ENCODE data around the gene HABP2. TPM values are rescaled to one million over a fixed set of nuclear protein-coding genes. Genes with fewer than 3 reads are reported as not detected.

Gene HABP2
- total RNA-seq, 1 experiment from 2014 or later, result not detected

- H2AFZ ChIP-seq (ENCODE audit: low read length), result no peak overlapping the region
- no peak overlapping the region for H2BK20ac ChIP-seq (ENCODE audit: low read depth, low read length, poor library complexity, severe bottlenecking)
- H2BK120ac ChIP-seq (ENCODE audit: low read depth, low read length, poor library complexity, severe bottlenecking), result no peak overlapping the region
- no peaks in the 10 kb centered on the region for H3K79me1 ChIP-seq (ENCODE audit: insufficient read depth, low read depth, low read length, poor library complexity, severe bottlenecking)
- no peaks in the 10 kb centered on the region; the same call in 1 of the 2 replicates for H3K27me3 ChIP-seq (ENCODE audit: insufficient read depth, low read length)
- TF ChIP-seq CTCF (conservative IDR thresholded peaks at IDR 0.05), result no peak
- Mint-ChIP-seq H3K4me3 (no peak overlapping the region), H3K27me3 (ENCODE audit: low read depth) (peaks cover 100% of the 10 kb centered on the region), H3K36me3 (ENCODE audit: insufficient read depth in 1 of 3, low read depth in 3 of 3) (no peaks in the 10 kb centered on the region), H3K4me1 (no peaks in the 10 kb centered on the region; a peak in 1 of 4 replicates), H3K9me3 (no peaks in the 10 kb centered on the region), H3K27ac (no peak overlapping the region)
- H3K4me2 ChIP-seq (ENCODE audit: insufficient read depth, insufficient read length, low read length), result no peak overlapping the region
- H3K27ac ChIP-seq (ENCODE audit: insufficient read length, low read depth, low read length), result no peak overlapping the region
- H4K91ac ChIP-seq (ENCODE audit: insufficient read length, low read depth, low read length), result no peak overlapping the region
- no peak overlapping the region for H3K18ac ChIP-seq (ENCODE audit: insufficient read length, low read depth, low read length)
- H3T11ph ChIP-seq (ENCODE audit: low read length), result no peak overlapping the region
- H3K4me1 ChIP-seq (ENCODE audit: insufficient read depth, low read length), result no peaks in the 10 kb centered on the region
- DNase-seq, result no peak
- no peaks in the 10 kb centered on the region for H3K9me3 ChIP-seq (ENCODE audit: control insufficient read depth, low read depth, low read length)
- H4K8ac ChIP-seq (replicated peaks; ENCODE audit: insufficient read length, low read depth, low read length), result no peak overlapping the region
- H3K56ac ChIP-seq (ENCODE audit: insufficient read length, low read depth, low read length), result no peak overlapping the region
- no CpG with 5 or more reads among the region's 1 CpG for WGBS (ENCODE audit: extremely low coverage, insufficient read length, low lambda C conversion rate)
- H4K5ac ChIP-seq (ENCODE audit: insufficient read length, low read depth, low read length), result no peak overlapping the region
- no peak overlapping the region for H3K14ac ChIP-seq (ENCODE audit: insufficient read depth, low read length)
- H2BK12ac ChIP-seq (ENCODE audit: insufficient read length, low read depth, low read length), result no peak overlapping the region
- no peaks in the 10 kb centered on the region for H3K23me2 ChIP-seq (ENCODE audit: insufficient read length, low read depth, low read length, poor library complexity, severe bottlenecking)
- no peaks in the 10 kb centered on the region for H3K79me2 ChIP-seq (ENCODE audit: insufficient read depth, low read length)
- H3K4ac ChIP-seq (ENCODE audit: low read depth, low read length), result no peak overlapping the region
- H2AK5ac ChIP-seq (ENCODE audit: insufficient read length, low read length), result no peak overlapping the region
- no peak overlapping the region for H3K9ac ChIP-seq (ENCODE audit: extremely low read depth, insufficient read length, low read length)
- H2BK15ac ChIP-seq (ENCODE audit: low read depth, low read length), result no peak overlapping the region
- no peak overlapping the region for H3K23ac ChIP-seq (ENCODE audit: insufficient read length, low read depth, low read length)
- no peak overlapping the region for H2BK5ac ChIP-seq (ENCODE audit: insufficient read length, low read length)
- H4K20me1 ChIP-seq (ENCODE audit: control insufficient read depth, insufficient read depth, insufficient read length), result no peaks in the 10 kb centered on the region
Observed at GRCh38 chr10:113541549-113541927, 11.3 kb upstream of the HABP2 start.
